ENCODE data around the gene ZNF423. TPM values are rescaled to one million over a fixed set of nuclear protein-coding genes. Genes with fewer than 3 reads are reported as not detected.

ZNF423 gene
- total and polyA plus RNA-seq, 2 of the 13 experiments (the other 11 are each of a cell fraction or from before 2014, with no cell fraction given), result 0.07 to 0.31 TPM

DNA sequence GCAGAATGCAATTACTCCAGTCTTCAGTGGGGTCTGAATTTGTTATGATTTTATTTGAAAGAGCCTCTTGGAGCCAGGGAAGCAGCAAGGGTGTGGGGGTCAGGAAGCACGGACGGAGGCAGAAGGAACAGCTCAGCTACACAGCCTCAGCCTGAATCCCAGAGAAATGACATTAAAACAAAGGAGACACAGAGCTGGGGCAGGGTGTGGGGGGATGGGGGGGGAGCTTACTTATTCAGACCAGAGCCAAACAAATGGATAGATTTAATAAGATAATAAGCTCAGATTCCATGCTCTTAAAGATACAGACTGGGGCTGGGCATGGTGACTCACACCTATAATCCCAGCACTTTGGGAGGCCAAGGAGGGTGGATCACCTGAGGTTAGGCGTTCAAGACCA is 195.3 kb downstream of the ZNF423 start:
- in situ Hi-C loops (cut with HindIII; ENCODE audit: extremely low pct_ligation_motif_present, low pct_unique_long_range_greater_than_20kb) (no loop called here), intact Hi-C loops (cut with micrococcal nuclease; ENCODE audit: unreplicated experiment) (no loop called here)
- Histone ChIP-seq H4K20me1 (ENCODE audit: insufficient read depth, low read length) (0 out of 2 replicates have a peak, but pooled peaks cover 7% of the 10 kb centered on the region), H3K27ac (ENCODE audit: extremely low read length, insufficient read depth, low read length) (no peak overlapping the region), H3K4me3 (replicated peaks in 1 of 3; ENCODE audit: insufficient read depth in 1 of 3, low read depth in 2 of 3, low read length in 3 of 3) (no peak overlapping the region), H3K79me2 (ENCODE audit: insufficient read depth, low read length) (no peaks in the 10 kb centered on the region), H3K9ac (ENCODE audit: insufficient read depth, low read depth, low read length) (no peak overlapping the region), H3K36me3 (replicated peaks in 1 of 2; ENCODE audit: control insufficient read depth in 1 of 2, insufficient read depth in 2 of 2, low read length in 2 of 2) (no peaks in the 10 kb centered on the region), H3K27me3 (ENCODE audit: control insufficient read depth in 1 of 2, insufficient read depth in 2 of 2, low read length in 2 of 2) (peaks cover 0 to 16% of the 10 kb centered on the region in 2 experiments; a peak in 2 of 5 replicates), H2AFZ (ENCODE audit: low read length) (no peak overlapping the region), H3K4me2 (ENCODE audit: low read depth, low read length) (no peak overlapping the region), H3K4me1 (ENCODE audit: insufficient read depth, low read length) (no peaks in the 10 kb centered on the region), H3K9me3 (ENCODE audit: low read length) (no peaks in the 10 kb centered on the region)
- 46% methylated on average over 3 of the region's 3 CpGs for WGBS (ENCODE audit: low lambda C conversion rate)
- no peak for FAIRE-seq
- CTCF ChIA-PET (ENCODE audit: low intra/inter-chr PET ratio, low total read pairs), result no interaction called here
- no TSS peak for BruUV-seq (replicated peaks)
- no peak for ATAC-seq
- no peak for DNase-seq (ENCODE audit: low spot score)
- POLR2A ChIA-PET, result no interaction called here
- no peak for TF ChIP-seq REL (CRISPR knock-in tag; conservative IDR thresholded peaks at IDR 0.05)
- TF ChIP-seq, protein P1, sequence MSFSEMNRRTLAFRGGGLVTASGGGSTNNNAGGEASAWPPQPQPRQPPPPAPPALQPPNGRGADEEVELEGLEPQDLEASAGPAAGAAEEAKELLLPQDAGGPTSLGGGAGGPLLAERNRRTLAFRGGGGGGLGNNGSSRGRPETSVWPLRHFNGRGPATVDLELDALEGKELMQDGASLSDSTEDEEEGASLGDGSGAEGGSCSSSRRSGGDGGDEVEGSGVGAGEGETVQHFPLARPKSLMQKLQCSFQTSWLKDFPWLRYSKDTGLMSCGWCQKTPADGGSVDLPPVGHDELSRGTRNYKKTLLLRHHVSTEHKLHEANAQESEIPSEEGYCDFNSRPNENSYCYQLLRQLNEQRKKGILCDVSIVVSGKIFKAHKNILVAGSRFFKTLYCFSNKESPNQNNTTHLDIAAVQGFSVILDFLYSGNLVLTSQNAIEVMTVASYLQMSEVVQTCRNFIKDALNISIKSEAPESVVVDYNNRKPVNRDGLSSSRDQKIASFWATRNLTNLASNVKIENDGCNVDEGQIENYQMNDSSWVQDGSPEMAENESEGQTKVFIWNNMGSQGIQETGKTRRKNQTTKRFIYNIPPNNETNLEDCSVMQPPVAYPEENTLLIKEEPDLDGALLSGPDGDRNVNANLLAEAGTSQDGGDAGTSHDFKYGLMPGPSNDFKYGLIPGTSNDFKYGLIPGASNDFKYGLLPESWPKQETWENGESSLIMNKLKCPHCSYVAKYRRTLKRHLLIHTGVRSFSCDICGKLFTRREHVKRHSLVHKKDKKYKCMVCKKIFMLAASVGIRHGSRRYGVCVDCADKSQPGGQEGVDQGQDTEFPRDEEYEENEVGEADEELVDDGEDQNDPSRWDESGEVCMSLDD (CRISPR knock-in tag; IDR thresholded peaks at IDR 0.05; ENCODE audit: borderline replicate concordance), result no peak
- TF ChIP-seq KDM1A (CRISPR knock-in tag; IDR thresholded peaks at IDR 0.05), result no peak
- TF ChIP-seq ARNTL (CRISPR knock-in tag; IDR thresholded peaks at IDR 0.05), result no peak
- TF ChIP-seq, protein P2, sequence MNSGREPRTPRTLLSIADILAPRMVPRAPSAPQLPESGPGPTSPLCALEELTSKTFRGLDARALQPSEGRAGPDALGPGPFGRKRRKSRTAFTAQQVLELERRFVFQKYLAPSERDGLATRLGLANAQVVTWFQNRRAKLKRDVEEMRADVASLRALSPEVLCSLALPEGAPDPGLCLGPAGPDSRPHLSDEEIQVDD (CRISPR knock-in tag; IDR thresholded peaks at IDR 0.05; ENCODE audit: borderline replicate concordance), result no peak
- TF ChIP-seq ETV5 (CRISPR knock-in tag; IDR thresholded peaks at IDR 0.05; ENCODE audit: borderline replicate concordance), result no peak
- TF ChIP-seq SETDB1 (CRISPR knock-in tag; IDR thresholded peaks at IDR 0.05; ENCODE audit: borderline replicate concordance), result no peak
- TF ChIP-seq, protein P3, sequence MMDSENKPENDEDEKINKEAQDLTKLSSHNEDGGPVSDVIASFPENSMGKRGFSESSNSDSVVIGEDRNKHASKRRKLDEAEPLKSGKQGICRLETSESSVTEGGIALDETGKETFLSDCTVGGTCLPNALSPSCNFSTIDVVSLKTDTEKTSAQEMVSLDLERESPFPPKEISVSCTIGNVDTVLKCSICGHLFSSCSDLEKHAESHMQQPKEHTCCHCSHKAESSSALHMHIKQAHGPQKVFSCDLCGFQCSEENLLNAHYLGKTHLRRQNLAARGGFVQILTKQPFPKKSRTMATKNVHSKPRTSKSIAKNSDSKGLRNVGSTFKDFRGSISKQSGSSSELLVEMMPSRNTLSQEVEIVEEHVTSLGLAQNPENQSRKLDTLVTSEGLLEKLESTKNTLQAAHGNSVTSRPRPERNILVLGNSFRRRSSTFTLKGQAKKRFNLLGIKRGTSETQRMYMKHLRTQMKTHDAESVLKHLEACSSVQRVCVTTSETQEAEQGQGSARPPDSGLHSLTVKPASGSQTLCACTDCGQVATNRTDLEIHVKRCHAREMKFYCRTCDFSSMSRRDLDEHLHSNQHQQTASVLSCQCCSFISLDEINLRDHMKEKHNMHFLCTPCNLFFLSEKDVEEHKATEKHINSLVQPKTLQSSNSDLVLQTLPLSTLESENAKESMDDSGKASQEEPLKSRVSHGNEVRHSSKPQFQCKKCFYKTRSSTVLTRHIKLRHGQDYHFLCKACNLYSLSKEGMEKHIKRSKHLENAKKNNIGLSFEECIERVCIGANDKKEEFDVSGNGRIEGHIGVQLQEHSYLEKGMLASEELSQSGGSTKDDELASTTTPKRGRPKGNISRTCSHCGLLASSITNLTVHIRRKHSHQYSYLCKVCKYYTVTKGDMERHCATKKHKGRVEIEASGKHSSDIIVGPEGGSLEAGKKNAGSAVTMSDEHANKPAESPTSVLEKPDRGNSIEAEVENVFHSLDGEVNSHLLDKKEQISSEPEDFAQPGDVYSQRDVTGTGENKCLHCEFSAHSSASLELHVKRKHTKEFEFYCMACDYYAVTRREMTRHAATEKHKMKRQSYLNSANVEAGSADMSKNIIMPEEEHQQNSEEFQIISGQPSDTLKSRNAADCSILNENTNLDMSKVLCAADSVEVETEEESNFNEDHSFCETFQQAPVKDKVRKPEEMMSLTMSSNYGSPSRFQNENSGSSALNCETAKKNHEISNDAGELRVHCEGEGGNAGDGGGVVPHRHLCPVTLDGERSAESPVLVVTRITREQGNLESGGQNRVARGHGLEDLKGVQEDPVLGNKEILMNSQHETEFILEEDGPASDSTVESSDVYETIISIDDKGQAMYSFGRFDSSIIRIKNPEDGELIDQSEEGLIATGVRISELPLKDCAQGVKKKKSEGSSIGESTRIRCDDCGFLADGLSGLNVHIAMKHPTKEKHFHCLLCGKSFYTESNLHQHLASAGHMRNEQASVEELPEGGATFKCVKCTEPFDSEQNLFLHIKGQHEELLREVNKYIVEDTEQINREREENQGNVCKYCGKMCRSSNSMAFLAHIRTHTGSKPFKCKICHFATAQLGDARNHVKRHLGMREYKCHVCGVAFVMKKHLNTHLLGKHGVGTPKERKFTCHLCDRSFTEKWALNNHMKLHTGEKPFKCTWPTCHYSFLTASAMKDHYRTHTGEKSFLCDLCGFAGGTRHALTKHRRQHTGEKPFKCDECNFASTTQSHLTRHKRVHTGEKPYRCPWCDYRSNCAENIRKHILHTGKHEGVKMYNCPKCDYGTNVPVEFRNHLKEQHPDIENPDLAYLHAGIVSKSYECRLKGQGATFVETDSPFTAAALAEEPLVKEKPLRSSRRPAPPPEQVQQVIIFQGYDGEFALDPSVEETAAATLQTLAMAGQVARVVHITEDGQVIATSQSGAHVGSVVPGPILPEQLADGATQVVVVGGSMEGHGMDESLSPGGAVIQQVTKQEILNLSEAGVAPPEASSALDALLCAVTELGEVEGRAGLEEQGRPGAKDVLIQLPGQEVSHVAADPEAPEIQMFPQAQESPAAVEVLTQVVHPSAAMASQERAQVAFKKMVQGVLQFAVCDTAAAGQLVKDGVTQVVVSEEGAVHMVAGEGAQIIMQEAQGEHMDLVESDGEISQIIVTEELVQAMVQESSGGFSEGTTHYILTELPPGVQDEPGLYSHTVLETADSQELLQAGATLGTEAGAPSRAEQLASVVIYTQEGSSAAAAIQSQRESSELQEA (CRISPR knock-in tag; IDR thresholded peaks at IDR 0.05; ENCODE audit: not compliant biosample characterization), result no peak
- TF ChIP-seq MIER3 (CRISPR knock-in tag; IDR thresholded peaks at IDR 0.05; ENCODE audit: borderline replicate concordance), result no peak
- no peak for TF ChIP-seq MAFG (CRISPR knock-in tag; IDR thresholded peaks at IDR 0.05)
- no peak for TF ChIP-seq ZBTB20 (CRISPR knock-in tag; IDR thresholded peaks at IDR 0.05; ENCODE audit: borderline replicate concordance, low read depth)
- TF ChIP-seq ZNF234 (CRISPR knock-in tag; conservative IDR thresholded peaks at IDR 0.05), result no peak

Measured in HepG2 (cell line).